Tibial nerve (tissue), 4 donors: ENCODE measurements around the gene AXDND1. TPM values are rescaled to one million over a fixed set of nuclear protein-coding genes. Genes with fewer than 3 reads are reported as not detected.
A peak's percentile ranks its signal among the peaks of the same experiment; 100 is the strongest.

Experiments used
- DNase-seq, 2 donors: peaks; one replicate each; pipeline ENCODE4 v3.0.0-alpha.2; 2019; ENCODE audit warnings: low spot score in 2 of 2
- H3K27ac ChIP-seq, 4 donors: fragments of 200-600 bp; sonication (generic) in 3 of 4; one replicate each; pipeline ENCODE4 v1.5.1; 2017 to 2019; ENCODE audit warnings: mild to moderate bottlenecking in 1 of 4
- H3K27me3 ChIP-seq, 2 donors: fragments of 200-600 bp; sonication (generic) in 1 of 2; one replicate each; pipeline versions ENCODE4 v1.5.1 to v1.6.0; 2017 to 2019
- H3K36me3 ChIP-seq, 3 donors: fragments of 200-600 bp; sonication (generic); one replicate each; pipeline ENCODE4 v1.5.1; 2018 to 2019
- H3K4me1 ChIP-seq, 4 donors: fragments of 200-600 bp; sonication (generic) in 3 of 4; one replicate each; pipeline ENCODE4 v1.5.1; 2017 to 2019
- H3K4me3 ChIP-seq, 4 donors: fragments of 200-600 bp; sonication (generic) in 3 of 4; one replicate each; pipeline ENCODE4 v1.5.1; 2017 to 2019; ENCODE audit warnings: mild to moderate bottlenecking in 1 of 4, moderate library complexity in 1 of 4
- H3K9me3 ChIP-seq, 4 donors: fragments of 200-600 bp; sonication (generic) in 3 of 4; one replicate each; pipeline ENCODE4 v1.5.1; 2017 to 2019
- CTCF ChIP-seq, 5 experiments: fragments of 200-600 bp in 3 of 5; fragments of 450-650 bp in 2 of 5; sonication (generic) in 3 of 5; IDR thresholded peaks; one replicate each; pipeline ENCODE4 v1.5.1; 2016 to 2019; ENCODE audit warnings: antibody characterized with exemption in 5 of 5, mild to moderate bottlenecking in 3 of 5, moderate library complexity in 2 of 5
- EP300 ChIP-seq, 2 donors: sonication (generic); formaldehyde crosslinking; IDR thresholded peaks; one replicate each; pipeline ENCODE4 v1.6.1; 2017; ENCODE audit warnings: antibody characterized with exemption in 2 of 2, mild to moderate bottlenecking in 1 of 2
- POLR2A ChIP-seq, 2 donors: fragments of 450-650 bp; IDR thresholded peaks; one replicate each; pipeline ENCODE4 v1.6.1; 2017; ENCODE audit warnings: antibody characterized with exemption in 2 of 2, mild to moderate bottlenecking in 2 of 2, moderate library complexity in 2 of 2
- WGBS, 2 donors: methylation state at CpG; one replicate each; pipeline ENCODE4 v1.1.5; 2018; 5-methylcytosine and 5-hydroxymethylcytosine counted together
- total RNA-seq, 4 donors: library from RNA; depleted of rRNA; stranded (reverse); fragments of >200 nt; gene quantifications; one replicate each; pipeline ENCODE4 v1.1.0, GENCODE V29; 2016

The AXDND1 gene
- total RNA-seq, 4 donors from 2014 or later = 0.22 to 1.7 (median 0.30) TPM; not detected in 1

GRCh38 chr1:179550746-179551682, 185.2 kb downstream of the AXDND1 start:
- DNase-seq = no peak
- TF ChIP-seq POLR2A (IDR thresholded peaks at IDR 0.05) = no peak
- no peak for TF ChIP-seq EP300 (IDR thresholded peaks at IDR 0.05)
- TF ChIP-seq CTCF (IDR thresholded peaks at IDR 0.05) = no peak
- Histone ChIP-seq H3K9me3 (no peaks in the 10 kb centered on the region), H3K36me3 (no peaks in the 10 kb centered on the region), H3K27me3 (no peaks in the 10 kb centered on the region), H3K4me3 (no peak overlapping the region), H3K27ac (no peak overlapping the region), H3K4me1 (no peaks in the 10 kb centered on the region)
- 47 to 49% methylated on average over 9 of the region's 9 CpGs for WGBS, 2 donors

- no peak overlapping the region for H3K4me3 ChIP-seq
- no peaks in the 10 kb centered on the region for H3K27me3 ChIP-seq
- H3K9me3 ChIP-seq = no peaks in the 10 kb centered on the region
- no peak for DNase-seq
- H3K4me1 ChIP-seq = no peaks in the 10 kb centered on the region
- H3K36me3 ChIP-seq = no peaks in the 10 kb centered on the region
- TF ChIP-seq EP300 (IDR thresholded peaks at IDR 0.05) = no peak
- TF ChIP-seq POLR2A (IDR thresholded peaks at IDR 0.05) = no peak
- TF ChIP-seq CTCF (IDR thresholded peaks at IDR 0.05) = no peak
- H3K27ac ChIP-seq = no peak overlapping the region
Observed at GRCh38 chr1:179554427-179554826, 188.7 kb downstream of the AXDND1 start.

- WGBS, 2 donors = 84 to 95% methylated on average over 1 of the region's 1 CpG
- TF ChIP-seq POLR2A (IDR thresholded peaks at IDR 0.05) = no peak
- TF ChIP-seq CTCF (IDR thresholded peaks at IDR 0.05) = no peak
- no peak for TF ChIP-seq EP300 (IDR thresholded peaks at IDR 0.05)
Observed at GRCh38 chr1:179558078-179558477, 192.3 kb downstream of the AXDND1 start.

GRCh38 chr1:179575497-179576314, 209.9 kb downstream of the AXDND1 start, which contains the start of gene NPHS2:
NPHS2 (minus strand) TSS chr1:179575948; CDS start chr1:179575864, 84 bp downstream.
- peak within 1 kb of the TSS in 2 of 4 donors; percentile 9 to 31 for H3K4me3 ChIP-seq
- no peak for DNase-seq
- 5 to 8% methylated on average over 25 to 44 of the region's 77 CpGs for WGBS, 2 donors
- peaks cover 0 to 16% (median 4%) of the 10 kb centered on the region in 4 donors for H3K4me1 ChIP-seq
- no peaks in the 10 kb centered on the region for H3K36me3 ChIP-seq
- H3K9me3 ChIP-seq = peaks cover 0 to 4% (median 0%) of the 10 kb centered on the region in 4 donors
- no peak within 1 kb of the TSS for H3K27ac ChIP-seq
- peaks cover 0 to 46% of the 10 kb centered on the region in 2 donors for H3K27me3 ChIP-seq
- TF ChIP-seq POLR2A (IDR thresholded peaks at IDR 0.05) (no peak), EP300 (IDR thresholded peaks at IDR 0.05) (no peak), CTCF (IDR thresholded peaks at IDR 0.05) (no peak)

More at GRCh38 chr1:179558078-179558477, 192.3 kb downstream of the AXDND1 start:
- no peaks in the 10 kb centered on the region for H3K27me3 ChIP-seq
- DNase-seq = no peak
- no peak overlapping the region for H3K27ac ChIP-seq
- no peaks in the 10 kb centered on the region for H3K9me3 ChIP-seq
- no peaks in the 10 kb centered on the region for H3K36me3 ChIP-seq
- H3K4me3 ChIP-seq = no peak overlapping the region
- no peaks in the 10 kb centered on the region for H3K4me1 ChIP-seq
